Measurements from ENCODE around the gene PCCA. TPM values are rescaled to one million over a fixed set of nuclear protein-coding genes. Genes with fewer than 3 reads are reported as not detected.

PCCA gene
- total RNA-seq, 2 donors from 2014 or later, result 19.6 to 38.6 TPM

DNA sequence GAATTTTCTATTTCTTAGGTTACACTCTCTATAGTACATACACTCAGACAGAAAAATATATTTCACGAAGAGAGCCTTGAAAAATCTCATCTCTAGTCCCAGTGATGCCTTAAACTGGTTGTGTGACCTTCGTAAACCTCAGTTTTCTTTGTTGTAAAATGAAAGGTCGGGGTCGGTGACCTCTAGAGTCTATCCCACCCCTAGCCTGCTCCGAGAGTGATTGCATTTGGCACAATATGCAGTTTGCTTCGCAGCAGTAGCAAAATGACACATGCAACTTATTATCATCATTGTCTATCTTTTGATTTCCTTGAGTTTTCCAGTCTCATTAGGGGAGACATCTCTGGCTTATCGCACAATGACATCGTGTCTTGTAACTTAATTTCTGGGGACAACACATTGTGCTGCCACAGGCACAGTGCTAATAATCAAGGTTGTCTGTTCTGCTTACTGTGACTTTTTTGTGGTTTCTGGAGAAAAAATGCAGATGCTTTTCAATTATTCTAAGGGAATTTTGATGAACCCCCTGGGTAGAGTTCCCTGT lies 384.7 kb downstream of the PCCA start:
- H3K4me1 ChIP-seq, result no peaks in the 10 kb centered on the region
- H3K27me3 ChIP-seq, result no peaks in the 10 kb centered on the region
- H3K27ac ChIP-seq, result no peak overlapping the region
- no peak for DNase-seq (ENCODE audit: low spot score)
- no peaks in the 10 kb centered on the region for H3K36me3 ChIP-seq
- TF ChIP-seq, protein P1, sequence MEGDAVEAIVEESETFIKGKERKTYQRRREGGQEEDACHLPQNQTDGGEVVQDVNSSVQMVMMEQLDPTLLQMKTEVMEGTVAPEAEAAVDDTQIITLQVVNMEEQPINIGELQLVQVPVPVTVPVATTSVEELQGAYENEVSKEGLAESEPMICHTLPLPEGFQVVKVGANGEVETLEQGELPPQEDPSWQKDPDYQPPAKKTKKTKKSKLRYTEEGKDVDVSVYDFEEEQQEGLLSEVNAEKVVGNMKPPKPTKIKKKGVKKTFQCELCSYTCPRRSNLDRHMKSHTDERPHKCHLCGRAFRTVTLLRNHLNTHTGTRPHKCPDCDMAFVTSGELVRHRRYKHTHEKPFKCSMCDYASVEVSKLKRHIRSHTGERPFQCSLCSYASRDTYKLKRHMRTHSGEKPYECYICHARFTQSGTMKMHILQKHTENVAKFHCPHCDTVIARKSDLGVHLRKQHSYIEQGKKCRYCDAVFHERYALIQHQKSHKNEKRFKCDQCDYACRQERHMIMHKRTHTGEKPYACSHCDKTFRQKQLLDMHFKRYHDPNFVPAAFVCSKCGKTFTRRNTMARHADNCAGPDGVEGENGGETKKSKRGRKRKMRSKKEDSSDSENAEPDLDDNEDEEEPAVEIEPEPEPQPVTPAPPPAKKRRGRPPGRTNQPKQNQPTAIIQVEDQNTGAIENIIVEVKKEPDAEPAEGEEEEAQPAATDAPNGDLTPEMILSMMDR (IDR thresholded peaks at IDR 0.05), result no peak
- H3K9me3 ChIP-seq, result no peaks in the 10 kb centered on the region
- H3K4me3 ChIP-seq, result no peak overlapping the region

DNA sequence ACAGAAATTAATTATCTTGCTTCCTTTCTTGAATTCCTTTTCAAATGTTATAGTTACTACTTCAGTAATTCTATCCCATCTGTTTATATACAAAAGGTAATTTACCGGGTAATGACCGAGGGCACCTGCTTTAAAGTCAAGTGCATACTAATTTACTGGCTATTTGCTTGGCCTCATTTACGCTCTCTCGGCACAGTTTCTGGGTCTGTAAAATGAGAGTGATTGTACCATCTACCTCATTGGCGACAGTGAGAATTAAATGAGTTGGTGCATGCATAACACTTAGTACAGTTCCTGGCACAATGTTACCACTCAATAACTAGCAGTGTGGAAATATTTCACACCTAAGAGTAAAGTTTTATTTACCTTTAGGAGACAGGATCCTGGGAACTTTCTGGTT lies 388.1 kb downstream of the PCCA start:
- Histone ChIP-seq H3K4me3 (no peak overlapping the region), H3K36me3 (no peaks in the 10 kb centered on the region), H3K4me1 (no peaks in the 10 kb centered on the region), H3K27ac (no peak overlapping the region), H3K9me3 (no peaks in the 10 kb centered on the region), H3K27me3 (no peaks in the 10 kb centered on the region)
- DNase-seq (ENCODE audit: low spot score), result no peak
- TF ChIP-seq, protein P1 (IDR thresholded peaks at IDR 0.05), result no peak

DNA sequence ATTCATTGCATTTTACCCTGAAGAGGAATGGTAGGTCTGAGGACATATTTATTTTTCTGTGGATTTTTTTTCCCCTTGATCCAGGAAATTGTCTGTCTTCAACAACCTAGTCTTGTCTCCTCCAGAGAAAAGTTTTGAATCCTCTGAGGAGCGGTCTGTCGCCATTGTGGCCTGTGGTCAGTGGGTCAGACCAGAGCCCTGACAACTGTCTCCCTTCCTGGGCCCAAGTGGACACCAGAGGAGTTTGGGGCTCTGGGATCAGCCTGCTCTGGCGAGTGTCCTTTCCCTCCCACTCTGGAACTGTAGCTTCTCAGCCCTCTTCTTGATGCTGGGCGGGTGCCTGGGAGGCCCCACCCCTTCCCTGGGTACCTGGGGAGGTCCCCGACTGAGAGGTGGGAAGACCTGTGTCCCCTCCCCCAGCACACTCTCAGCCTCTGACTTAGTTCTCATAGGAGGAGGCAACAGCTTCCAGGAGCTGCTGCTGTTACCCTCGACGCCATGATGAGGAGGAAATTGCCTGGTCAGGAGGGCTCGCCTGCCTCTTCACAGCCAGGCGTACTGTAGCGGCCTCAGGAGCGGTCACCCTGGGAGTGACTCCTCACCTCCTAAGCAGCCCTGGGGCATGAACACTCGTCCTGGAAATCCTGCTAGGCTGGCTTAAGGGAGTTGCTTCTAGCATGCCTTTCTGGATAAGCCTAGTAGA lies 389.4 kb downstream of the PCCA start:
- H3K9me3 ChIP-seq, result no peaks in the 10 kb centered on the region
- H3K4me1 ChIP-seq, result peaks cover 0 to 2% of the 10 kb centered on the region in 2 donors
- H3K27me3 ChIP-seq, result no peaks in the 10 kb centered on the region
- no peak for DNase-seq (ENCODE audit: low spot score)
- TF ChIP-seq, protein P1 (IDR thresholded peaks at IDR 0.05), result no peak
- no peak overlapping the region for H3K27ac ChIP-seq
- H3K4me3 ChIP-seq, result no peak overlapping the region
- no peaks in the 10 kb centered on the region for H3K36me3 ChIP-seq

DNA sequence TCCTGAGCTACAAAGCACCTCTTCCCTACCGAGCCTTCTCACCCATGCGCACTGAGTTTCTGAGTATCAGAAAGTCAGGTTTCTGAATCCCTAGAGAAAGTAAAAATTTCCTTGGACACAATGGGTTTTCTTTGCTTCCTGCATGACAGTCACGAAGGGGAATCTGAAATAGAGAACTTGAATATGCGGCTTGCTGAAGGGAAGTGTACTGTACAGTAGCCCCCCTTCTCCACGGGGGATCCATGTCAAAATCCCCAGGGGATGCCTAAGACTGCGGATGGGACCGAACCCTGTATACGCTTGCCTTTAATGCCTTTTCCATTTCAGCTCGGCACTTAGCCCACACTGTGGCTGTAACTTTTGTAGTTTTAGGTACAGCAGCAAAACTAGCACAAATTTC lies 391.8 kb downstream of the PCCA start:
- Histone ChIP-seq H3K27ac (no peak overlapping the region), H3K27me3 (no peaks in the 10 kb centered on the region), H3K4me3 (no peak overlapping the region), H3K9me3 (no peaks in the 10 kb centered on the region), H3K36me3 (no peaks in the 10 kb centered on the region), H3K4me1 (peaks cover 0 to 15% of the 10 kb centered on the region in 2 donors)
- TF ChIP-seq, protein P1 (IDR thresholded peaks at IDR 0.05), result no peak
- no peak for DNase-seq (ENCODE audit: low spot score)

DNA sequence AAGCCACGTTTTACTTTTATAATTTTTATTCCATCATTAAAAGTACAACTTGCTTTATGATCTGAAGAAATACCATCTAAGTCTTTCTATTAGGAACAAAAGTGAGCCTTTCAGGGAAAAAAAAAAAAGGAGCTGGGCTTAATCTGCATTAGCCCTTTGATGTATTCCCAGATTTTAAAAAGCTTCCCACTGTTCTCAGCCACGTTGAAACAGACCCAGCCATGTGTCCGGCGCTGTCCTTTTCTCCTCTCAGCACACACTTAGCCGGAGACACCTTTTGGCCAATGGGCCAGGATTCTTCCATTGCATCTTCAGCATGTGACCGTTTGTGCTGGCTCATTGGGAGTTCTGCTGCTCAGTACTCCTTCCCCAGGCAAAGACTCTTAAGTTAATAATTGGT lies 394.2 kb downstream of the PCCA start:
- no peak overlapping the region for H3K4me3 ChIP-seq
- H3K27me3 ChIP-seq, result no peaks in the 10 kb centered on the region
- no peaks in the 10 kb centered on the region for H3K36me3 ChIP-seq
- H3K4me1 ChIP-seq, result peaks cover 0 to 15% of the 10 kb centered on the region in 2 donors
- no peaks in the 10 kb centered on the region for H3K9me3 ChIP-seq
- no peak for DNase-seq (ENCODE audit: low spot score)
- no peak overlapping the region for H3K27ac ChIP-seq
- TF ChIP-seq, protein P1 (IDR thresholded peaks at IDR 0.05), result no peak
